GM21786 (cell line): ENCODE data around the gene ITPKC.
"Not testable (repeated sequence)": the region's sequence is repeated elsewhere in the genome, so short reads cannot be mapped to it uniquely, and the experiment has no call there.

Experiments used
- ATAC-seq: cut with Tn5 transposase; IDR thresholded peaks from one replicate; pipeline ENCODE4 v1.9.1; 2021; ENCODE audit not compliant: unreplicated experiment

Gene ITPKC

GRCh38 chr19:40714441-40715299, 2.2 kb upstream of the ITPKC start:
- peak; percentile 49 for ATAC-seq

DNA sequence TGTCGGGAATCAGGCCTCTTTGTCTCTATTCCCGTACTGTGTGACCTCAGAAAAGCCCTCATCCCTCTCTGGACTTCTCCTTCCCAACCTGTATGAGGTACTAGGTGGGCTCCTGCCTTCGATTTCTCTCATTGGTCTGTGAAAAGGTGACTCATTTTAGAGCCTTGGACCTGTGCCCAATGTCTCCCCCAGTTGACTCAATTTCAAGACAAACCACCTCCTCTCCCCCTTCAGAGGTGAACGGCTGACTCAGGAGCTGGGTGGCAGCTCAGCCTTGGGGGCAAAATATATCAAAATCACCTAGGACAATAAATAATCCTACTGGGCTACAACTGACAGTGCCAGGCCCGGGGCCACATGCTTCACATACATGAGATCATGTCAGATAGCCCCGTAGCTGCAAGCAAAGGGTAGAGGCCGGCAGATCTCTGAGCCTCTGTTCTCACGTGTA, 856 bp upstream of the ITPKC start:
- no peak for ATAC-seq

DNA sequence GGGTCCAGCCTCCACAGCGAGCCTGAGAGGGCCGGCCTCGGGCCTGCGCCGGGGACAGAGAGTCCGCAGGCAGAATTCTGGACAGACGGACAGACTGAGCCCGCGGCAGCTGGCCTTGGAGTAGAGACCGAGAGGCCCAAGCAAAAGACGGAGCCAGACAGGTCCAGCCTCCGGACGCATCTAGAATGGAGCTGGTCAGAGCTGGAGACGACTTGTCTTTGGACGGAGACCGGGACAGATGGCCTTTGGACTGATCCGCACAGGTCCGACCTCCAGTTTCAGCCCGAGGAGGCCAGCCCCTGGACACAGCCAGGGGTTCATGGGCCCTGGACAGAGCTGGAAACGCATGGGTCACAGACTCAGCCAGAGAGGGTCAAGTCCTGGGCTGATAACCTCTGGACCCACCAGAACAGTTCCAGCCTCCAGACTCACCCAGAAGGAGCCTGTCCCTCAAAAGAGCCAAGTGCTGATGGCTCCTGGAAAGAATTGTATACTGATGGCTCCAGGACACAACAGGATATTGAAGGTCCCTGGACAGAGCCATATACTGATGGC, 490 bp downstream of the ITPKC start:
- no peak for ATAC-seq

DNA sequence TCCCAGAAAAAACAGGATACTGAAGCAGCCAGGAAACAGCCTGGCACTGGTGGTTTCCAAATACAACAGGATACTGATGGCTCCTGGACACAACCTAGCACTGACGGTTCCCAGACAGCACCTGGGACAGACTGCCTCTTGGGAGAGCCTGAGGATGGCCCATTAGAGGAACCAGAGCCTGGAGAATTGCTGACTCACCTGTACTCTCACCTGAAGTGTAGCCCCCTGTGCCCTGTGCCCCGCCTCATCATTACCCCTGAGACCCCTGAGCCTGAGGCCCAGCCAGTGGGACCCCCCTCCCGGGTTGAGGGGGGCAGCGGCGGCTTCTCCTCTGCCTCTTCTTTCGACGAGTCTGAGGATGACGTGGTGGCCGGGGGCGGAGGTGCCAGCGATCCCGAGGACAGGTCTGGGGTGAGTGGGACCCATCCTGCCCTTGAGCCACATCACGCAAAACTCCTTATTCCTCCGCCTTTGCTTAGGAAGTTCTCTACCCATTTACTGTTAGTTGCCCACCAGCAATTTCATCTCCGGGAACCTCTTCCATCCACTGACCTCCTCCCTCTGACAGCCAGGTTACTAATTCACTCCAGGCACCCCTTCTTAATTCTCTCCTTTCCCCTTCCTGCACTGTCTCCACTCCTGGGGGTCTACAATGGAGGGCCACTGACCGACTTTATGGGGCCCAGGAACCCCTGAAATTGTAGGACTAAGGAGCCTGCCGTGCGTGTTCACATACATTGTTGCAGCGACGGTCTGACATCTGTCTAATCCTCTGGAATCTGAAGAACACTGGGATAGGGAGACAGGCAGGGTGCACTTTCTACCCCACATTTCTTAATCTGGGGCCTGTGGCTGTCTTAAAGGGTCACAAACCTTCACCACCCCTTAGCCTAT, 1.2 kb downstream of the ITPKC start:
- no peak for ATAC-seq

DNA sequence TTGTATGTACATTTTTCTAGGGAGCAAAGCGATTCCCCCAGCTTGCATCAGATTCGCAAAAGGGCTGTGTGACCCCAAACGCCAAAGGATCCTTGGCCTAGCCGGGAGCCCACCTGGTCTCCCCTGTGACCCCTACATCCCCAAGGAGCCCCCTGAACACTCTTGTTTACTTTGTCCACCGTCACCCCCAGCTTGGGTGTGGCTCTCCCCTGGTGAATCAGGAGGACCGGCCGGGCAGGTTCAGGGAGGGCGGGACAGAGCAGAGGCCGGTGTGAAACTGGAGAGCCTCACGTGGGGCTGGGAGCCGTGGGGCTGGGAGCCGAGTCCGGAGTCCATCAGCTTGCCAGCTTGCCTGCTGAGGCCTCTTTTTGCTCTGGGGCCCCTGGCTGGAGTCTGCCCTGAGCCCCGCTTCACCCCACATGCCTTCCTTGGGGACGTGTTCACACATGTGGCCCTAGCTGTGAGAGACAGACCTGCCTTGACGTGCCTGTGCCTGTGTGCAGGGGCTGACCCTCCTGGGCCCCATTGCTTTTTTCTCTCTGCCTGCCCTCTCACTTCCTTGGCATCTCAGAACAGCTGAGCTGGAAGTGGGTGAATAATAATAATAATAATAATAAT, 2.0 kb downstream of the ITPKC start:
- no peak for ATAC-seq

GRCh38 chr19:40719414-40719894, 2.5 kb downstream of the ITPKC start:
- no peak for ATAC-seq

- no peak for ATAC-seq
These were observed 4.2 kb downstream of the ITPKC start for GRCh38 chr19:40721140-40721486.

DNA sequence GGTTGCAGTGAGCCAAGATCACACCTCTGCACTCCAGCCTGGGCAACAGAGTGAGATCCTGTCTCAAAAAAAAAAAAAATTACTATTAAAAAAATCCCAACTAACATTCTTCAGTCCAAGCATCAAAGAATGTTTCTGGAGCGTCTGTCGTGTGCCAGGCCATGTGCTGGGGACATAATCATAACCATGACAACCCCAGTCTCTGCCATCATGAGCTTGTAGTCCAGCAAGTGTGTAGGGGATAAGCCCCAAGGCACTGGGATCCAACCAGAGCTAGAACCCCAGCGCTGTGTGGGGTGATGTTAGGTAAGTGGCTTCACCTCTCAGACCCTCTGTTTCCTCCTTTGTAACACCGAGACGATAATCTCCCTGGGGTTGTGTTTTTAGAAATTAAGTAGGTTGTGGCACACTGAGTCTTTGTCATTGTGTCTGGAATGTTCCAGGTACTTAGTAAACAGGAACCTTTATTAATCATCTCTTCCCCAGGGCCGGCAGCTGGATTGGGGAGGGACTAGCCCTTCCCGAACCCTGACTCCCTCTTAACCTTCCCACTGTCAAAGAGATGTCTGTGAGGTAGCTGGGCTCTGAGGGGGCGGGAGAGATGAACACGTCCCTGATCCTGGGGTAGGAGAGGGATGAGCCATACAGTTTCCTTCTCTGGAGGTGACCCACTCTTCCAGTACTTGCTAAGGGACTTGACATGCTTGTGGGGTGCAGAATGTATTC, 5.2 kb downstream of the ITPKC start:
- no peak for ATAC-seq

DNA sequence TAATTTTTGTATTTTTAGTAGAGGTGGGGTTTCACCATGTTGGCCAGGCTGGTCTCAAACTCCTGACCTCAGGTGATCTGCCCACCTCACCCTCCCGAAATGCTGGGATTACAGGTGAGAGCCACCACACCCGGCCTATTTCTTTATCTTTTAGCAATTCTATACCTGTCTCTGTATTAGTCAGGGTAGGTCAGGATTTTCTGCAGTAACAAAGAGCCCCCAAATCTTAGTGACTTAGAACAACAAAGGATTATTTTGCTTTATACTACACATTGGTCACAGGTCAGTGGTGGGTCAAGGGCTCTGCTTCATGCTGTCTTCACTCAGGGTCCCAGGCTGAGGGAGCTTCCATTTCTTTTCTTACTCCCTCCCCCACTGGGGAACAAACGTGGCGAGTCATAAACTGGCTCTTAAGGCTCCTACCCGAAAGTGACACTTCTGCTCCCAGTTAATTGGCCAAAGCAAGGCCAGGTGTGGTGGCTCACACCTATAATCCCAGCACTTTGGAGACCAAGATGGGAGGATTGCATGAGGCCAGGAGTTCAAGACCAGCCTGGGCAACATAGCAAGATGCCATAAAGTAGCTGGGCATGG, 6.8 kb downstream of the ITPKC start:
- ATAC-seq, result no peak

GRCh38 chr19:40724315-40724714, 7.4 kb downstream of the ITPKC start:
- ATAC-seq, result no peak

DNA sequence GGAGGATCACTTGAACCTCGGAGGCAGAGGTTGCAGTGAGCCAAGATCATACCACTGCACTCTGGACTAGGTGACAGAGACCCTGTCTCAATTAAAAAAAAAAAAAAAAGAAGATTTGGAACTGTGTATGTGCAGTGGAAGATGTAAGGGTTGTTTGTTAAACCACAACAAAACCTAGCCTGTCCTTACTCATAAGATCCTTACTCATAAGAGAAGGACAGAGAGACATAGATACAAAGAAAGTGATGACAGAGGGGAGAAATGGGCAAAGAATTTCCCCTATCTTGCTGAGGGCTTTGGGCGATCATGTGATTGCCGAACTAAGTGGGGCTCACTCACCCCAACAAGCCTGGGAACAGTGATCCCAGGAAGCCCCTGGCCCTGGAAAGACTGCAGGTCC, 7.9 kb downstream of the ITPKC start:
- ATAC-seq, result no peak

DNA sequence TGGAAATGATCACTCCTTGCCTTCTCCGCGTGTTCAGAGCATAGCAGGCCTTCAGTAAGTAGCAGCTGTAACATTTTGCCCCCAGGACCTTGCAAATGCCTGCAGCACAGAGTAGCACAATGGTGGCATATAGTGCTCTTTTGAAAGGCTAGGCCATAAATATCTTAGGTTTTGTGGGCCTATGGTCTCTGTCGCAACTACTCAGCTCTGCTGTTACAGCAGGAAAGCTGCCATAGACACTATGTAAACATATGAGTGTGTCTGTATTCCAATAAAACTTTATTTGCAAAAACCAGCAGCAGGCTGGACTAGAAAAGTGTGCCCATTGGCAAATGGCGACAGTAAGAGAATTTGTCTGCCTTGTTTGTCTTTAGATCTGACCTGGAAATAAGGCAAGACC, 9.4 kb downstream of the ITPKC start:
- ATAC-seq, result no peak

DNA sequence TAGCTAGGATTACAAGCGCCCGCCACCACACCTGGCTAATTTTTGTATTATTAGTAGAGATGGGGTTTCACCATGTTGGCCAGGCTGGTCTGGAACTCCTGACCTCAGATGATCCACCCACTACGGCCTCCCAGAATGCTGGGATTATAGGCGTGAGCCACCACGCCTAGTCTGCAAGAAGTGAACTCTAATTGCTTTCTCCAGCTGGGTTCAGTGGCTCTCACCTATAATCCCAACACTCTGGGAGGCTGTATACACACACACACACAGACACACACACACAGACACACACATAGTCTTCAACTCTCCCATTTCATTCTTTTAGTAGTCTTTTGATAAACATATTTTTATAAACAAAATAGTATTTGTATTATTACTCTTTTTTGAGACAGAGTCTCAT, 13.2 kb downstream of the ITPKC start:
- ATAC-seq, result not testable (repeated sequence)

DNA sequence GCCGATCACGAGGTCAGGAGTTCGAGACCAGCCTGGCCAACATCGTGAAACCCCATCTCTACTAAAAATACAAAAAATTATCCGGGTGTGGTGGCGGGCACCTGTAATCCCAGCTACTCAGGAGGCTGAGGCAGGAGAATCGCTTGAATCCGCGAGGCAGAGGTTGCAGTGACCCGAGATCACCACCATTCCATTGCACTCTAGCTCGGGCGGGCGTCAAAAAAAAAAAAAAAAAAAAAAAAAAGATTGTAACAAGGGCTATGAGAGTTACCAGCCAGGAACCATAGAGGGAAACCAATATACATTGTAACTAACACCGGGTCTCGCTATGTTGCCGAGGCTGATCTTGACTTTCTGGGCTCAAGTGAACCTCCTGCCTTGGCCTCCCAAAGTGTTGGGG, 15.4 kb downstream of the ITPKC start:
- ATAC-seq, result not testable (repeated sequence)

GRCh38 chr19:40733149-40733548, 16.2 kb downstream of the ITPKC start:
- no peak for ATAC-seq

DNA sequence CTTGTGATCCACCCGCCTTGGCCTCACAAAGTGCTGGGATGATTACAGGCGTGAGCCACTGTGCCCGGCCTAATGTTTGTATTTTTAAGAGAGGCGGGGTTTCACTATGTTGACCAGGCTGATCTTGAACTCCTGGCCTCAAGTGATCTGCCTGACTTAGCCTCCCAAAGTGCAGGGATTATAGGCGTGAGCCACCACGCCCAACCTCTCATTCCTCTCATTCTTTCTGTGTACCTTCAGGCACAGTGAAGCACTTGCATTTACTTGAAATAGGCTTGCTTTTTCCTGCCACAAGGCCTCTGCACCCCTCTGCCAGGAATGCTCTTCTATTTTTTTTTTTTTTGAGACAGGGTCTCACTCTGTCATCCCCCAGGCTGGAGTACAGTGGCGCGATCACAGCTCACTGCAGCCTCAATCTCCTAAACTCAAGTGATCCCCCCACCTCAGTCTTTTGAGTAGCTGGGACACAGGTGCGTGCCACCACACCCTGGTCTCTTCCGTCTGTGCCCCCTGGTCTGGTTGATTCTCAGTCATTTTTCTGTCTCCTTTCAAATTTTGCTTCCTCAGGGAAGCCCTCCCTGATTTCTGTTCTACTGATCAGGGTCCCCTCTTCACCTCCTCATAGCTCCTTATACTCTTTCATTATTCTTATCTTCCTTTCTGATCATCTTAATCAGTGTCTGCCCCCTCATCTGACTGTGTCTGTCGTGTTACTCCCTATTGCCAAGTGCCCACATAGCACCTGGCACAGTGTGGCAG, 18.3 kb downstream of the ITPKC start:
- no peak for ATAC-seq

DNA sequence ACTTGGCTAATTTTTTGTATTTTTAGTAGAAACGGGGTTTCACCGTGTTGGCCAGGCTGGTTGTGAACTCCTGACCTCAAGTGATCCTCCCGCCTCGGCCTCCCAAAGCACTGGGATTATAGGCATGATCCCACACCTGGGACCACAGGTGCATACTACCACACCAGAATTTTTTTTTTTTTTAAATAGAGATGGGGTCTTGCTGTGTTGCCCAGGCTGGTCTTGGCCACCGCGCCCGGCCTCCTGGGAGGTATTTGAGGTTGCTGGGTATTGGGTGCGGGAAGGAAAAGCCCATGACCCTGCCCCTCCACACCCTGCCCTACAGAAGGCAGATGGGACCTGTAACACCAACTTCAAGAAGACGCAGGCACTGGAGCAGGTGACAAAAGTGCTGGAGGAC, 19.7 kb downstream of the ITPKC start:
- ATAC-seq, result no peak

DNA sequence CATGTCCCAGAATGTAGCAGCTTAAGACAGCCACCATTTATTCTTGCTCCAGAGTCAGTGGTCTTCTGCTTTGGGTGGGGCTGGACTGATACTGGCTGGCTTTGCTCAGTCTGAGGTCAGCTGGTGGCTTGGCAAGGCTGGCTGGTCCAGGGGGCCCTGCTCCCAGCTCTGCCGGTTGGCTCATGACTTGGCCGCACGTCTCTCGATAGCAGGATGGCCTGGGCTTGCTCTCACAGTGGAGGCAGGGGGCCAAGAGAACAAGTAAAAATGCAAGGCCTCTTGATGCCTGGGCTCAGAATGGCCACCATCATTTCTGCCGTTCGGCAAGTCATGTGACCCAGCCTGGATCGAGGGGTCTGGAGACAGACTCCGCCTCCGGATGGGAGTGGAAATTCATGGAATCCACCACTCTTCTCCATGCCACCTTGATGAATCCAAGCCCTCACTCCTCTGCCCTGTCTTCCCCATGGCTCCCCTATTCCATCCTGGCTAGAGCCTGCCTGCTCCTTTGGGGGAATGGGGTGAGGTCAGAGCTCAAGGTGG, 20.3 kb downstream of the ITPKC start:
- no peak for ATAC-seq
